ENCODE measurements around the gene ANKRD13B. TPM values are rescaled to one million over a fixed set of nuclear protein-coding genes. Genes with fewer than 3 reads are reported as not detected.
A peak's percentile ranks its signal among the peaks of the same experiment; 100 is the strongest.

ANKRD13B gene
- polyA plus RNA-seq, 2 of the 4 experiments (the other 2 are of a cell fraction) = 4.5 to 17.8 TPM

DNA sequence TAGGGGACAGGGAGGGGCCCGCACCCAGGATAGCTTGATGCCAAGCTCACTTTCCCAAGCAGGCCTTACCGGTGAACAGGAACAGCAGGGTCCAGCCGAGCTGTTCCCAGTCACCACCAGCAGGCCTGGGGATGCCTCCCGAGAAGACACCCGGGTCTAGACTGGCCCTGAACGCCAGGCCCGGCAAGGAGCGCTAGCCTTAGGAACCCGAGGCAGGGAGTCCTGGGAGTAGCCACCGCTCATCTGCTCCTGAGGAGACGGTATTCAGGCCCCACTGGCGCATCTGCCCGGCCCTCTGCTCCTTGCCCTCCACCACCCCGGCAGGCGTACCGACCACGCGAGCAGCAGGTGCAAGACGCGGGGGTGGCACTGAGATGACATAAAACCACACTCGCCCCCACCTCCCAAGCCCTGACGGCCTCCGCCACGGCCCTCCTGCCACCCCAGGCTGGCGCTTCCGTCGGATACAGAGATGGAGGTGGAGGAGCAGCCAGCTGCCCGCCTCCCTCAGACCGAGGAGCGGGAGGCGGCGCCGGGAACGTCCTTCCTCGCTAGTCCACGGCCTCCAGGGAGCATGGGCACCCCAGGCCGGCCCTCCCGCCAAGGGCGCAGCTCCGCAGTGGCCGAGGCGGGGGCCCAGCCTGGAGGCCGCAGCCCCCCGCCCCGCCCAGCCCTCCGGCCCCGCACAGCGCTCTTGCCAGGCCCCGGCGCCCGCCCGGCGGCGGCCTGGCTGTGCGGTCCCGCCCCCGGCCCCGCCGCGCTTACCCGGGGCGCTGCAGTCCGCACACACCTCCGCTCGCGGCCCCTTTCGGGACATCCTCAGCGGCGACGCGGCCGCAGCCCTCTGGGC is 4.1 kb upstream of the ANKRD13B start:
- H3K4me2 ChIP-seq = peak overlapping the region; percentile 98
- H3K4me3 ChIP-seq = peak overlapping the region; percentile 82
- FAIRE-seq = no peak
- 2% methylated on average over 20 of the region's 72 CpGs for WGBS (ENCODE audit: missing lambda C conversion rate)
- peak overlapping the region; percentile 95 to 96 for H3K27ac ChIP-seq
- ChIA-PET POLR2A (interaction anchor here (1.5 kb wide), 1 partner anchor 22 kb away, joined by 5 read pairs; the partner anchor contains the start of gene ABHD15), CTCF (interaction anchor here (0.6 to 16.7 kb wide), 14 partner anchors 8 to 504 kb away, joined by 3 to 383 read pairs (median 4); partner anchors contain the start of genes ABHD15 and TP53I13)
- TF ChIP-seq, protein P1, sequence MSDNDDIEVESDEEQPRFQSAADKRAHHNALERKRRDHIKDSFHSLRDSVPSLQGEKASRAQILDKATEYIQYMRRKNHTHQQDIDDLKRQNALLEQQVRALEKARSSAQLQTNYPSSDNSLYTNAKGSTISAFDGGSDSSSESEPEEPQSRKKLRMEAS (IDR thresholded peaks at IDR 0.05) = peak; percentile 45
- TF ChIP-seq ZFP36 (IDR thresholded peaks at IDR 0.05; ENCODE audit: borderline replicate concordance, partially characterized antibody) = no peak
- ATAC-seq = peak; percentile 1 to 2; a peak in 4 of 6 replicates
- no peaks in the 10 kb centered on the region for H3K9me3 ChIP-seq
- DNase-seq (ENCODE audit: low read depth in 1 of 2, low spot score in 1 of 2) = peak; percentile 52 to 70
- H3K4me1 ChIP-seq = peaks cover 53% of the 10 kb centered on the region

DNA sequence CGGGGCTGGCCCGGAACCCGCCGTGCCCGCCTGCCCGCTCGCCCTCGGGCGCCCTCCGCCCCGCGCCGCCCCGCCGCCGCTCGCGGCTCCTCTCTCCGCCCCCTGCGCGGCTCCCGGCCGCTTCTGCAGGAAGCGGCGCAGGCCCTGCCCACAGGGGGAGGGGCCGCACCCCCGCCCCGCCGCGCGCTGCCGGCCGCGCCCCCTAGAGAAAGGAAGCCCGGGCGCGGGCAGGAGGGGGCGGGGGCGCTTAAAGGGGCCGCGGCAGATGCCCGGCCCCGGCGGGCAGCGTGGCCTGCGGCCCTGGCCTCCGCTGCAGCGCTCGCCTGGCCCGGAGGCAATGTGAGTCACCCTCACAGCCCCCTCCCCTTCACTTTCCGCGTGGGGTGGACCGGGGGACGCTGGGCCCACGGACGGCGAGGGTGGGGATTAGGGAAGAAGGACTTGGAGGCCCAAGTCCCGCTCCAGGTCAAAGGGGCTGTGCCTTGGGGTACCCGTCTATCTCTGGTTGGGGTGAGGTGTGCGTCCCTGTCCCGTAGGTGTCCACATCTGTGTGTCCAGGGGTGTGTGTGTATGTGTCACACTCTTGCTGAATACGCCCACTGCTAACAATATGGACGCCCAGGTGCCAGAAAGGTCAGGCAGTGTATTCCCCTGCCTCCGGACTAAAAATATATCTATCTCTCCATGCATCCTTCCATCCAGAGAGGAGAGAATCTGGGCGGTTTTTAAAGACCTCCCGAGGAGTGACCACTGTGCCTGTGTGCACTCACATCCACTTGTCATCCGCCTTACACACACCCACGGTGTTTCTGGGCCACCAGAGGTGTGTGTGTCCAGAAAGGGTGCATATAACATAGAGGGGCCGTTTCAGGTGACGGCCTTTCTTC is 3.2 kb upstream of the ANKRD13B start, which contains the start of gene GIT1:
TSS of gene GIT1 (minus strand) at position 125 of the 887 bp plus-strand sequence. CDS start 270 bp downstream, outside the sequence.
- peak within 1 kb of the TSS; percentile 95 to 96 for H3K27ac ChIP-seq
- FAIRE-seq (no peak), ATAC-seq (peak; percentile 21 to 40), DNase-seq (ENCODE audit: low read depth in 1 of 2, low spot score in 1 of 2) (peak; percentile 85 to 92)
- H3K4me1 ChIP-seq = peaks cover 56% of the 10 kb centered on the region
- CTCF ChIA-PET = interaction anchor here (1.5 to 16.7 kb wide), 6 partner anchors 17 to 190 kb away, joined by 3 to 474 read pairs (median 170); partner anchors contain the start of genes ABHD15 and TP53I13
- H3K4me2 ChIP-seq = peak within 1 kb of the TSS; percentile 98
- H3K4me3 ChIP-seq = peak within 1 kb of the TSS; percentile 82
- POLR2A ChIA-PET = interaction anchor here (1.2 to 2.8 kb wide), 2 partner anchors 22 to 220 kb away, joined by 4 to 21 read pairs; partner anchors contain the start of genes ABHD15 and TP53I13
- no peaks in the 10 kb centered on the region for H3K9me3 ChIP-seq
- 7% methylated on average over 26 of the region's 70 CpGs for WGBS (ENCODE audit: missing lambda C conversion rate)
- TF ChIP-seq HOXB13 (CRISPR knock-in tag; IDR thresholded peaks at IDR 0.05; ENCODE audit: low read depth) (peak; percentile 64; the same call in 1 of the 2 replicates), ZNF302 (CRISPR knock-in tag; IDR thresholded peaks at IDR 0.05) (peak; percentile 24; the same call in 1 of the 2 replicates), GATA3 (IDR thresholded peaks at IDR 0.05; ENCODE audit: borderline replicate concordance) (0 out of 2 replicates have a peak, but pooled peaks have one; percentile 10), MAZ (IDR thresholded peaks at IDR 0.05; ENCODE audit: borderline replicate concordance, low read depth, low read length) (no peak), FOSL2 (IDR thresholded peaks at IDR 0.05) (no peak), FOSL2 (CRISPR knock-in tag; IDR thresholded peaks at IDR 0.05) (peak; percentile 54), PHF8 (IDR thresholded peaks at IDR 0.05; ENCODE audit: borderline replicate concordance, low read depth) (peak; percentile 31; the same call in 1 of the 2 replicates), JUN (IDR thresholded peaks at IDR 0.05) (peak in 1 of 2 experiments; percentile 56; a peak in 3 of 5 replicates), MYC (IDR thresholded peaks at IDR 0.05; ENCODE audit: borderline replicate concordance, low read length) (peak; percentile 75; the same call in 1 of the 2 replicates), RFX5 (IDR thresholded peaks at IDR 0.05) (peak; percentile 18; the same call in 1 of the 2 replicates), POLR2A (IDR thresholded peaks at IDR 0.05; ENCODE audit: low read length) (peak; percentile 63)
- TF ChIP-seq, protein P1 (IDR thresholded peaks at IDR 0.05) = peak; percentile 55
- TF ChIP-seq, protein P2, sequence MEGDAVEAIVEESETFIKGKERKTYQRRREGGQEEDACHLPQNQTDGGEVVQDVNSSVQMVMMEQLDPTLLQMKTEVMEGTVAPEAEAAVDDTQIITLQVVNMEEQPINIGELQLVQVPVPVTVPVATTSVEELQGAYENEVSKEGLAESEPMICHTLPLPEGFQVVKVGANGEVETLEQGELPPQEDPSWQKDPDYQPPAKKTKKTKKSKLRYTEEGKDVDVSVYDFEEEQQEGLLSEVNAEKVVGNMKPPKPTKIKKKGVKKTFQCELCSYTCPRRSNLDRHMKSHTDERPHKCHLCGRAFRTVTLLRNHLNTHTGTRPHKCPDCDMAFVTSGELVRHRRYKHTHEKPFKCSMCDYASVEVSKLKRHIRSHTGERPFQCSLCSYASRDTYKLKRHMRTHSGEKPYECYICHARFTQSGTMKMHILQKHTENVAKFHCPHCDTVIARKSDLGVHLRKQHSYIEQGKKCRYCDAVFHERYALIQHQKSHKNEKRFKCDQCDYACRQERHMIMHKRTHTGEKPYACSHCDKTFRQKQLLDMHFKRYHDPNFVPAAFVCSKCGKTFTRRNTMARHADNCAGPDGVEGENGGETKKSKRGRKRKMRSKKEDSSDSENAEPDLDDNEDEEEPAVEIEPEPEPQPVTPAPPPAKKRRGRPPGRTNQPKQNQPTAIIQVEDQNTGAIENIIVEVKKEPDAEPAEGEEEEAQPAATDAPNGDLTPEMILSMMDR (IDR thresholded peaks at IDR 0.05) = no peak
- TF ChIP-seq, protein P3, sequence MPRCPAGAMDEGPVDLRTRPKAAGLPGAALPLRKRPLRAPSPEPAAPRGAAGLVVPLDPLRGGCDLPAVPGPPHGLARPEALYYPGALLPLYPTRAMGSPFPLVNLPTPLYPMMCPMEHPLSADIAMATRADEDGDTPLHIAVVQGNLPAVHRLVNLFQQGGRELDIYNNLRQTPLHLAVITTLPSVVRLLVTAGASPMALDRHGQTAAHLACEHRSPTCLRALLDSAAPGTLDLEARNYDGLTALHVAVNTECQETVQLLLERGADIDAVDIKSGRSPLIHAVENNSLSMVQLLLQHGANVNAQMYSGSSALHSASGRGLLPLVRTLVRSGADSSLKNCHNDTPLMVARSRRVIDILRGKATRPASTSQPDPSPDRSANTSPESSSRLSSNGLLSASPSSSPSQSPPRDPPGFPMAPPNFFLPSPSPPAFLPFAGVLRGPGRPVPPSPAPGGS (IDR thresholded peaks at IDR 0.05) = 0 out of 3 replicates have a peak, but pooled peaks have one; percentile 30
- TF ChIP-seq, protein P4, sequence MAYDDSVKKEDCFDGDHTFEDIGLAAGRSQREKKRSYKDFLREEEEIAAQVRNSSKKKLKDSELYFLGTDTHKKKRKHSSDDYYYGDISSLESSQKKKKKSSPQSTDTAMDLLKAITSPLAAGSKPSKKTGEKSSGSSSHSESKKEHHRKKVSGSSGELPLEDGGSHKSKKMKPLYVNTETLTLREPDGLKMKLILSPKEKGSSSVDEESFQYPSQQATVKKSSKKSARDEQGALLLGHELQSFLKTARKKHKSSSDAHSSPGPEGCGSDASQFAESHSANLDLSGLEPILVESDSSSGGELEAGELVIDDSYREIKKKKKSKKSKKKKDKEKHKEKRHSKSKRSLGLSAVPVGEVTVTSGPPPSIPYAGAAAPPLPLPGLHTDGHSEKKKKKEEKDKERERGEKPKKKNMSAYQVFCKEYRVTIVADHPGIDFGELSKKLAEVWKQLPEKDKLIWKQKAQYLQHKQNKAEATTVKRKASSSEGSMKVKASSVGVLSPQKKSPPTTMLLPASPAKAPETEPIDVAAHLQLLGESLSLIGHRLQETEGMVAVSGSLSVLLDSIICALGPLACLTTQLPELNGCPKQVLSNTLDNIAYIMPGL (CRISPR knock-in tag; IDR thresholded peaks at IDR 0.05; ENCODE audit: borderline replicate concordance) = no peak
